SK-N-DZ (cell line): ENCODE results near the gene SLC6A13.
"Not testable (repeated sequence)": the region's sequence is repeated elsewhere in the genome, so short reads cannot be mapped to it uniquely, and the experiment has no call there.

ENCODE experiments used
- DNase-seq: peaks from one replicate; pipeline ENCODE4 v3.0.0-alpha.2; 2015; ENCODE audit warnings: low spot score

The SLC6A13 gene

DNA sequence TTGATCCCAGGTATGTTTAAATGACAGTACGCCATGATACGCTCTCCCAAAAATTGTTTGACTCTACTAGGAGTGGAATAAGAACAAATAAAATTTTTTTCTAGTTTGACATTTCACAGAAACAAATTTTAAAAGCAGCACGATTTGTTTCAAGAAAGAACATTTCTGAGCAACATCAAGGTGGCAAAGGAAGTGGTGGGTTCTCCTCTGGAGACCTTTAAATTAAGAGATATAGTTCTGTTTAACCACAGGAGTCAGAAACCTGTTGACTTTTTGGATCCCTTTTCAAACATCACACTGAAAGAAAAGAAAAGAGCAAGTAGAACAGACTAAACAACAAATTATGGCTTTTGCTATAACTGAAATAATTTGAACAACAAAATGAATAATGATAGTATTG is 2.5 kb upstream of the SLC6A13 start:
- no peak for DNase-seq

DNA sequence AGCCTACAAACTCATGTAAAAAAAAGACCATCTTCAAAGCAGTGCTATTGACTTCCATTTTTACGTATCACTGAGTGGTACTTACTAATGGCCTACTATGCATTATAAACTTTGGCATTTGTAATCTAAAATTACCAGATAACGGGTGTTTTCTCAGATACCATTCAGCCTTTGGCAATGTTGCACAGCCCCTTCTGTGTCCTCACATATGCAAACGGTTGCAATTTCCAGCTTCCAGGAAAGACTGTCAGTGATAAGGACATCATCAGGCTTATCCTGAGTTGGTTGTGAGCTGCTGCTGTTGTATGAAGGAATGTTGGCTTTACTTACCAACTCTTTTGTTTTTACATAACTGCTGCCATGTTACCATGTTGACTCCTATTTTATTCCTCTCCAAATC is 1.6 kb upstream of the SLC6A13 start:
- no peak for DNase-seq

DNA sequence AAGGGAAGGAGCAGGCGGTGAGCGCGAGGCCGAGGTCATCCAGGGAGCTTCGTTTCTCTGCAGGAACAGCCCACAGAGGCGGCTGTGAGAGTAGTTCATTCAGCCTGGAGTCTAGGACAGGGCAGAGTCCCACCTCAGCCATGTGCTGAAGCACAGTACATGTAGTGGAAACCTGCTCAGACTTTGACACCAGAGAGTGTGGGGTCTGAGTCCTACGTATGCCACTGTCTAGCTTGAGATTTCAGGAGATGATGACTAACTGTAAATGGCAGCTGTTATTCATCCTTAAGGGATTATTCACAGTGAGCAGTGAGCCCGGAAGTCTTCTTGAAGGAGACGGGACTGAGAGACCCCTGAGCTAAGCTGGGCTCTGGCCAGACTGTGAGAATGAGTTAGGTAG is 938 bp upstream of the SLC6A13 start:
- no peak for DNase-seq

DNA sequence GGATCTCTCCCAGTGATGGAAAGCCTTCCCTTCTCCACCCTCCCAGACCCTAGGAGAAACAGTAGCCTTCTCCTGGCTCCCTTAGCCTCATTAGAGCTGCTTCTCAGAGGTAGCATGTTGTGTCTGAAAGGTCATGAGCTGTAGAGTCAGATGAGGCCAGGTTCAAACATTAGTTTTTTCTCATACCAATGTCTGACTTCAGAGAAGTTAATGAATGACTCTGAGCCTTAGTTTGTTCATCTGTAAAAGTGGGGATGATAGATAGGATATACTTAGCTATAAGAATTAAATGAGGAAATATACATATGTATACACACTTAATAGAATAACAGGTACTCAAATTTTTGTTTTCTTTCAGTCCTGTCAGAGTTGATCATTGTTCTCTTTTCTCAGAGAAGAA is 523 bp downstream of the SLC6A13 start:
- no peak for DNase-seq

DNA sequence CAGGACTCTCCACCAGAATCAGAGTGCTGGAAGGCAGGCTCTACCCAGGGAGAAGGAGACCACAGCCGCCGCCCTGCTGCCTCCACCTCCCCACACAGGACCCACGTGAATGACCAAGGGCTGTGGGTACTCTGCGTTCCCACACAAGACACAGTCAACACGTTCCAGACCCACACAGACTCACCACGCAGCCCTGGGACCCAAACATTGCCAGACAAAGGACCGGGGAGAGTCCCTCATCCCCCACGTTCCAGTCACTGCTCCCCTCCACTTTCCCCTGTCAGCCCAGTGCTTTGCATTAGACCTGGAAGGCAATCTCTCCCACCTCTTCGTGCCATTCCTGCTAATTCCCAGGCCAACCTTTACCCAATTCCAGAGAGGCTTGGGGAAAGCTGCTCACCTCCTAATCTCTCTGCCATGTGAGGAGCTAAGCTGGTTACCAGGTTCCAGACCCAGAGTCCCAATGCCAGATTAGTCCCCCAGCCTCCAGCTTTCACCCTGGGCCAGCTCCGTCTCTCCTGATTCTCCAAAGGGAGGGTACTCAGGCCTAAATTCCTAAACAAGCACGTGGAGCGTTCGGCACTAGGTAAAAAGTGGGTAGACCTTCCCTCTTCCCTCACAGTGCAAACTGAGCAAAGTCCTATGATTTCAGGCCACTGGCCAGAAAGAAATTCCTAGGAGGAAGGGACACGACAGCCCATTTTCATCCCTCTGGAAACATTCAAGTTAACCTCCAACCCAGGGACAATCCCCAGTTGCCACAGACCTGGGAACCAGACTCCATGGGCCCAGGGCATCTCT is 4.9 kb downstream of the SLC6A13 start:
- no peak for DNase-seq

DNA sequence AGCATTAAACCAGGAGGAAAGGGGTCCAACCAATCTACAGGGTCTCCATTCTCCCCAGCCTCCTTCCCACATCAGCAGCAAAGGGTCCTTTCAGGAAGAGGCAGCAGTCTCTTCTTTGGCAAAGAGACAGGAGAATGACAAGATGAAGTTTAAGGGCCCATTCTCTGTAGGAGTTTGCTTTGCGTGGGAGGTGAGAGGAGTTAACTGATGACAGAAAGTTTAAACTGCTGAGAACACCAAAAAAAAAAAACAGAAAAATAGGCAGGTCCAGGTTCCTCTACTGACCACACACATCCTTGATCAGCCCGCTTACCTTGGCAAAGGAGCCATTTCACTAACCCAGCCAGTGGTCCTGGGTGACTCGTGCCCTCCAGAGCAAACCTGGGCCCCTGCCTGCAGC is 5.7 kb downstream of the SLC6A13 start:
- no peak for DNase-seq

DNA sequence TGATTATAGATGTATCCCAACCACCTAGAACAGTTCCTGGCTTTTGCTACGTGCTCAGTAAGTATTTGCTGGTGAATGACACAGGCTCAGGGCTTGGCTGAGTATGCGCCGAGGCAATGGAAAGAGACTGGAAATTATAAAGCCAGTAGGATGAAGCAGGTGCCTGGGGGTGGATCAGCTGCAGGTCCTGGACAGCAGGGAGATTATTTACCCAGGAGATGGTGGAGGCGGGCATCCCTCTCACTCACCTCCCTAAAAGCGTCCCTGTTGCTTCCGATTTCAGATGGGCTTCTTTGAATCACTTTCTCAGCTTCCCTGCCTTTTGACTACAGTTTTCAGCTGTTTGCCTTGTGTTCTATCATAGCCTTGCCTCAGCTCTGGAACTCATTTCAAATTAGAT is 6.4 kb downstream of the SLC6A13 start:
- no peak for DNase-seq

DNA sequence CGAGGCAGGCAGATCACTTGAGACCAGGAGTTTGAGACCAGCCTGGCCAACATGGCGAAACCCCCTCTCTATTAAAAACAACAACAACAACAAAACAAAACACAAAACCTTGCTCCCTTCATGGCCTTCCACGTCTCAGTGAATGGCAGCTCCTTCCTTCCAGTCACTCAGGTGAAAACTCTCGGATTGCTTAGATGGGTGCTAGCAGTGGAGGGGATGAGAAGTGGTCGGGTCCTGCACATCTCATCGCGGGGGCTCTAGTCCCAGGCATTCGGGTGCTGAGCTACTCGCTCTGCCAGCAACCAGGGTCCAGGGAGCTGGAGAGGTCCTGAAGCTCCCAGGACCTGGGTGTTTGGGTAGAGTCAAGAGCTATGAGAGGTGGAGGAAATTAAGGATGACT is 7.7 kb downstream of the SLC6A13 start:
- no peak for DNase-seq

DNA sequence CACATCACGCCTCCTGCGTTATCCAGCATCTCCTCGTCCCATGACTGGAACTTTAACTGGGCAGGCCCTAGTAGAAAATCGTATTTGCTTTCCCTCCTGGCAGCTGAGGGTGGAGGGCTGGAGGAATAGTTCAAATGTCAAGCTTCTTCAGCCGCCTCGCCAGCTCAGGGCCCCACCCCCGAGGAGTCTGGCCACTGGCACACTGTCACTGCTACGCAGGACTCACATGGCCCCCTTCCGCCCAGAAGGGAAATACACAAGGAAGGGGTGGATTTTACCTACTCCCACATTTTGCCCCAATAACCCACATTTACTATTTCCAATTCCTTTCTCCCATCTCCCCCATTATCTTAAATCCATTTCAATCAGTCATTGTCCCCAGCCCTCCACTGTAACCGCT is 8.6 kb downstream of the SLC6A13 start:
- peak; percentile 33 for DNase-seq

DNA sequence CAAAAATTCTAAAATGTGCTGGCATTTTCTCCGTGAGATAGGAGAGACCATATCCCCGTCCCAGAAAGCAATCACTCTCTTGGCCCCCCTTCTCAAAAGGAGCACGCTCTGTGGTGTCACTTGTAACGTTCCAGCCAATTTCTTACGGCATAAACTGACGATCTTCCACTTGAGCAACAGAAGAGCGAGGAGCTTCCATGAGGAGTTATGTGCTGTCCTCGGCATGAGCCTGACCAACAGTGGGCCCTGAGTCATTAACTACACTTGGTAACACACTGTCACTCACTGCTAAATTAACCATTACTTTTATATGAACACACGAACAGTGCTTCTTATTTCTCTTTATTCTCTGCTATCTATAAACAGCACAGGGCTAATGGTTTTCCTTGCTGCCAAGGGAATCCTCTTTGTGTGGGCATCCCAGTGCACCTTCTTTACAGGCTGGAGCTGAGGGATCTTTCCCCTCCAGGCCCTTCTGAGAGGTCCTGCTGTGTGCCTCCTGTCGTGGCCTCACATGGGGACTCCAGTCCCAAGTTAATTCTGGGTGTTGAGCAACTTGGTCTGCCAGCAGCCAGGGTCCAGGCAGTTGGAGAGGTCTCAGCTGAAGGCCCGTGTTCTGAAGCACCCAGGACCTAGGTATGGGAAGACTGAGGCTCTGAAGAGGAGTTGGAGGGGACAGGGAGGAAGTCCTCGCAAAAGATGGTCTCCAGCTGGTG is 9.4 kb downstream of the SLC6A13 start:
- DNase-seq: no peak

DNA sequence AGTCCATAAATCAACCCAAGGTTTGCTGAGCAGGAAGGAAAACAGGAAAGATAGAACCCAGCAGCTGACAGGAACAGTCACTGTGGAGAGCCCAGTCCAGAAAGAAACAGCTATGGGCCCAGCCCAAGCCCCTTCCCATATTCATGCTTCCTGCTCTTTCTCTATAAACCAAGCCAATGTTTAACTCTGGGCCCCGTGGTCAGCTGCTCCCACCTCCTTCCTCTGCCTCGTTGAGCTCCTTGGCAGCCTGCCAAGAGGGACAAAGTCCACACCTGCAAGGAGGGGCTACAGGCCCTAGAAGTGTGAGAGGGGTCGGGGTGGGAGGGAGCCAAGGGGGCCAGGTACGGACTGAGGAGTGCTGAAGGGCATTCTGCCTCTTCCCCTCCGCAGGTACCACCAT is 10.0 kb downstream of the SLC6A13 start:
- DNase-seq: no peak

DNA sequence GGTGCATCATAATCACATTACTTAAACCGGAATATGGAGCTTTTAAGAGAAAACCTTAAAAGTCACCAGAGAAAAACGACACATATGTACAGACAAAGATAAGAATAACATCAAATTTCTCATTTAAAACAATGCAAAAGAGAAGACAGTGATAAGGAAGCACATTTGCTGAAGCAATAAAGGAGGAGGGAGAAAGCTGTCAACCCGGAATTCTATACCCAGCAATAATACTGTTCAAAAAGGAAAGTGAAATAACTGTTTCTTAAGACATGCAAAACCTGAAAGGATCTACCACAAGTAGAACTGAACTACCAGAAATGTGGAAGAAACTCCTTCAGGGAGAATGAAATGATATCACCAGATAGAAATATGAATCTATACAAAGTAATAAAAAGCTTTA is 15.4 kb downstream of the SLC6A13 start:
- no peak for DNase-seq

DNA sequence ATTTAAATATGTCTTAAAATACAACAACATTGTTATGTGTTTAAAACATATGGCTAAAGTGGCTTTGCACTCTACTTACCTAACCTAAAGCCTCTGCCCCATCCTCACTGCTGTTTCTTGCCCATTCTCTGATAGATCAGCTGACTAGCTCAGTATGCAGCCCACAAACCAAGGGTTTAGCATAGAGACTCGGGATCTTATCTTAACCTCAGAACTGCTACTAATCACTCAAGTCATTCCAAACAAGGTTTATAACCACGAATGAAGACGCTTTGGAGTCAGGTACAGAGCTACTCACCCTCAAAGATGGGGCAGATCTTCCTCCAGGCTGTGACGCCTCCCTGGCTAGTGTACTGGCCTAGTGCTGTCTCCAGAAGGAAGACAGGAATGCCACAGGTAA is 19.3 kb downstream of the SLC6A13 start:
- no peak for DNase-seq

DNA sequence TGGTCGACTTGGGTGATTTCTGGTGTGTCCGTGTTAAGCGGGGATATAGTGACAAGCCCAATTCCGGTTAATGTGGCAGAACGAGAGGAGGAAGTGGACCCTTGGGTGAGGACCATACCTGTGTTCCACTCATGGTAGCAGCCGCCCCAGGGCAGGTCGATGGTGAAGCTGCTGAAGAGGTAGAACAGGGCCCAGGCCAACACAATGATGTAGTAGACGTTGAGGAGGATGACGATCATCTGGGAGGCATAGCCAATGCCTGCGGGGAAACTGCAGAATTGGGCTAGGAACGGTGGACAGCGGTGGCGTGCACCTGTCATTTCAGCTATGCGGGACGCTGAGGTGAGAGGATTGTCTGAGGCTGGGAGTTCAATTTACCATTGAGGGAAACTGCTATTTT is 20.1 kb downstream of the SLC6A13 start:
- no peak for DNase-seq

DNA sequence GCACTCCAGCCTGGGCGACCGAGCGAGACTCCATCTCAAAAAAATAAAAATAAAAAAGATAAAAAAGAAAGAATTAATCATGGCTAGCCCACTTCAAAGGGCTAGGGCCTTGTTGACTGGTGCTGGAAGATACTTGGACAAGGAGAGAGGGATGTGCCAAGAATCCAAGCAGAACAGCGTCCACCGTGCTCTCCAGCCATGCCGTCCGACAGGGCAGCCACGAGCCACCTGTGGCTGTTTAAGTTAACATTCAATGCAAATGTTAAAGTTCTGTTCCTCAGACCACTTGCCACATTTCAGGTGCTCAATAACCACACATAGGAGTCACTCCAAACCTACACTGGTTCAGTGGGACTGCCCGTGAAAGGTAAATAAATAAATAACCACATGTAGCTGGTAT is 21.4 kb downstream of the SLC6A13 start:
- DNase-seq: no peak

DNA sequence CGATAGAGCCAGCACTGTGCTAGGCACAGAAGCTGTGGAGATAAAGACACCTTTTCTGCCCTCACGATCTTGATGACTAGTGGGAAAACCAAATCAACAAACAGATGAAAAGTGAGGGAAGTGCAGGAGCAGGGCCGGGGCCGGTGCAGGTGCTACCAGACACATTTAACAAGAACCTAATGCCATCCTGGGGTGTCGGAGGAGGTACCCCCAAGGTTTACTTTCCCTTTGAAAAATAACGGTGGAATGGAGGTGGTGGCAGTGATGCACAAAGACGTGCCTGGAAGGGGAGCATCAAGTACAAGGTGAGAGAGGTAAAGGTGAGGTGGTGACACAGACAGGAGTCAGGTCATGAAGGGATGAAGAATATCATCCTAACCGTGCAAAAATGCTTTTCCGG is 22.1 kb downstream of the SLC6A13 start:
- DNase-seq: no peak

DNA sequence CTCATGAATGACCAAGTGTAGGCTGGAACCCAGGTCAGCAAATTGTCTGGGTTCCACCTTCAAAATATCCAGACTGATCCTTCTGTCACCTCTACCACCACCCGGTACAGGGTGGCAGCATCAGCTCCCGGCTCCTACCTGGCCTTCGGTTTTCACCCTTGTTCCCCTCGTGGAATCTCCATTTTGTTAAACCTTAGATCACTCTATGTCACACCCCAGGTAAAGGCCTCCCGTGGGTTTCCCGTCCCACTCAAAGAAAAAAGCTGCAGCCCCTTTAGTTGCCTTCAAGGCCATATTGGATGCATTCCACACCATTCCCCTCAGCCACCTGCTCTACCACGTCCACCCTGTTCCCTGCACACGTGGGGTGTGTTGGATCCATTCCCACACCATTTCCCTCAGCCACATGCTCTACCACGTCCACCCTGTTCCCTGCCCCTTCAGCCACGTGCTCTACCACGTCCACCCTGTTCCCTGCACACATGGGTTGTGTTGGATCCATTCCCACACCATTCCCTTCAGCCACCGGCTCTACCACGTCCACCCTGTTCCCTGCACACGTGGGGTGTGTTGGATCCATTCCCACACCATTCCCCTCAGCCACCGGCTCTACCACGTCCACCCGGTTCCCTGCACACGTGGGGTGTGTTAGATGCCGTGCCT is 23.8 kb downstream of the SLC6A13 start:
- DNase-seq: no peak

DNA sequence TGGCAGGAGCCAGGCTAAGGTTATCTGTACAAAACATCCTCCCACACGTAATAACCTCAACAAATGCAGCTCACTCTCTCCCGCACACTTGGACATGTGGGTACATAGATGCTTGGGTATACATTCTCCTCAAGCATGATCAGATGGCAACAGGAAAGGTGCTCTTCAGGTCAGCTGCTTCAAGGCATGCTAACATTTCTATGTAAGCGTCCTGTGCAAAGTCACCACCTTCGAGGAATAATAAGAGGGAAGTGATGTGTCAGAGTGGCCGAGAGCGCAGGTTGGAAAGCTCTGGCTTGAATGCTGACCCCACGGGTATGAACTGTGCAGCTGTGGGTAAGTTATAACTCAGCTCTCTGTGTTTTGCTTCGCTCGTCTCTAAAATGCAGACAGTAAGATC is 24.5 kb downstream of the SLC6A13 start:
- no peak for DNase-seq

DNA sequence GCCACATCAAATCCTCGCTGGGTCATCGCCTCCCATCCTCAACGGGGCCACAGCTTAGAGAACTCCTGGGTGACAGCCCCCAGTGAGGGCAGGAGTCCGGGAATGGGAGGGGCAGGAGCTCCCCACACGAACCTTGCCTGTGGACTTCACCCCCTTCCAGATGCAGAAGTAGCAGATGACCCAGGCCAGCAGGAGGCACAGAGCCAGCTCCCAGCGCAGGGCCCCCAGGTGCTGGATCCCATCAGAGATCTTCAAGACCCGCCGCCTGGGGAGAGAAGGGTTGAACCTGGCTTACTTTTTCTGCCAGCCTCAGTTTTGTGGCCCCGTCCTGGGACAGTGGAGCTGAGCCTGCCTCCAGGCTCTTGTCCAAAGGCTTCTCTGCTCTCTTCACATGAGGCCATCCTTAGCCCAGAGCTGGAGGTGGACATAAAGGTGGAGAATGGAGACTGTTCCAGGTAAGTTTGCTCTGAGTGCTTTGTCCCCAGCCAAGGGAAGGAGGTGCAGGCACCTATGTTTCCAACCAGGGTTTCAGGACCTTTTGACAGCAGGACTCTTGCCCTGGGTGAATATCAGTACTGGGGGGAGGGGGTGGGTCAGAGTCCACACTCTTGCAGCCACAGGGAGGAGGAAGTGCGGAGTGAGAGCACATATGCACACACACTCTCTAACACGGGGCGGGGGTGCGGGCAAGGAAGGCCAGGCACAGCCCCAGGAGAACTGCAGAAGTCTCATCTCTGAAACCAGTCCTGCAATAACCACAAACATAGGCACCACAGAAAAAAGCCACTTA is 25.4 kb downstream of the SLC6A13 start:
- no peak for DNase-seq

DNA sequence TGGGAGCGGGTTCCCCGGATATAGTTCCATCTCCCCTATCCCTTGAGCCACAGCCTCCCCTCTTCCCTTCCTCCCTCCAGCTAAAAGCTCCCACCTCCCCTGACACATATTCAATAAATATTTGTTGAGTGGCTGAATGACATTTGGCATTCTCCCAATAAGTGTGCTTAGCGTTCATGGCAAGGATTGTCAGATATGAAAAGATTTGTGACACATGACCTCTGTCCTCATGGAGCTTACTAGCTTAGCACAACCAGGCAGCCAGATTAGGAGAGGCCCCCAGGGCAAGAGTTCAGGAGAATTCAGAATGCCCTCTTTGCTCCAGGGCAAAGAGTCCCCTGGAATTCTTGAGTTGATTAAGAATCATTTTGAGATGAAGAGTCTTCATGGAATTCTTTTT is 26.2 kb downstream of the SLC6A13 start:
- DNase-seq: no peak

DNA sequence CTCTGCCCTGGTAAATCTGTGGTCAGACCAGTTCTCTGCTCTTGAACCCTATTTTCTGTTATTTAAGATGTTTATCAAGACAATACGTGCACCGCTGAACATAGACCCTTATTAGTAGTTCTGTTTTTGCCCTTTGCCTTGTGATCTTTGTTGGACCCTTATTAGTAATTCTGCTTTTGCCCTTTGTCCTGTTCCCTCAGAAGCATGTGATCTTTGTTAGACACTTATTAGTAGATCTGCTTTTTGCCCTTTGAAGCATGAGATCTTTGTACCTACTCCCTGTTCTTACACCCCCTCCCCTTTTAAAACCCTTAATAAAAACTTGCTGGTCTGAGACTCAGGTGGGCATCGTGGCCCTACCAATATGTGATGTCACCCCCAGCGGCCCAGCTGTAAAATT is 26.7 kb downstream of the SLC6A13 start:
- not testable (repeated sequence) for DNase-seq

DNA sequence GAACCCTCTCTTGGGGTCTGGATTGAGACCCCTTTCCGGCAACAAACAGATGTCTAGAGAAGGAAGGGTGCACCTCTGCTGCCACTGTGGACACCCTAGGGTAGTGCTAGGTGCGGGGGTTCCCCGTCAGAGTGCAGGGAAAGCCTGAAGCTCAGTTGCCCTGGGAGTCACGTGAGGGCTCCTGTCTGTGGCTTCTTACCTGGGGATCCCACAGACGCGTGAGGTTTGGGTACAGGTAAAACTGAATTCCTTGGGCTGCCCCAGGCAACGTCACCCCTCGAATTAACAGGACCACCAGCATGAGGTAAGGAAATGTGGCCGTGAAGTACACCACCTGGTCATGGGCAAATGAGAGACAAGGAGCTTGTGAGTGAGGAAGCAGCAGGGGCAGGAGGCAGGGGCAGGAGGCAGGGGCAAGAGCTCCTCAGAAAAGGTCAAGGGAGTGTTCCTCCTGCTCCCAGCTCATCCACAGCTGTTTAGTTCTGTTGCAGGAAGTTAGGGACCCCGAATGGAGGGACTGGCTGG is 27.7 kb downstream of the SLC6A13 start:
- no peak for DNase-seq
